H1 (cell line): ENCODE measurements around the gene SRMS. TPM values are rescaled to one million over a fixed set of nuclear protein-coding genes. Genes with fewer than 3 reads are reported as not detected.

Experiments used
- CTCF ChIA-PET: fragments of 300-600 bp; sonication (Branson Sonifier 250); formaldehyde crosslinking; loops from one replicate; lab custom pipeline; 2021; ENCODE audit not compliant: partially characterized antibody; lab: Charles Lee
- POLR2A ChIA-PET: fragments of 300-600 bp; sonication (Branson Sonifier 250); formaldehyde crosslinking; loops from one replicate; lab custom pipeline; 2021; ENCODE audit warnings: inconsistent platforms; ENCODE audit not compliant: partially characterized antibody; lab: Charles Lee
- DNase-seq, 2 experiments: peaks; one replicate each; pipeline versions ENCODE4 v3.0.0 to v3.0.0-alpha.2; 2010 to 2022; ENCODE audit warnings: low spot score in 2 of 2, low read depth in 1 of 2, mixed read lengths in 1 of 2
- FAIRE-seq: peaks from 2 replicates; lab custom pipeline; 2011; peaks lifted over from hg19 to GRCh38; lab: Jason Lieb, UNC
- H2AFZ ChIP-seq: 2 replicates; pipeline ENCODE4 v1.8.1; 2012; ENCODE audit warnings: low read length, inconsistent platforms
- H2AK5ac ChIP-seq: 2 replicates; pipeline ENCODE4 v1.6.1; 2013; ENCODE audit warnings: low read depth, low read length
- H2BK120ac ChIP-seq: replicated peaks from 2 replicates; pipeline ENCODE3; 2013; ENCODE audit warnings: low read depth, low read length, inconsistent platforms
- H2BK12ac ChIP-seq: 2 replicates; pipeline ENCODE4 v1.6.1; 2013; ENCODE audit warnings: low read depth, low read length
- H2BK15ac ChIP-seq: 2 replicates; pipeline ENCODE4 v1.6.1; 2013; ENCODE audit warnings: low read length
- H2BK20ac ChIP-seq: 2 replicates; pipeline ENCODE4 v1.6.1; 2013; ENCODE audit warnings: low read length
- H2BK5ac ChIP-seq: 2 replicates; pipeline ENCODE4 v1.6.1; 2013; ENCODE audit warnings: low read depth, low read length
- H3K14ac ChIP-seq: 2 replicates; pipeline ENCODE4 v1.6.1; 2013; ENCODE audit warnings: inconsistent platforms; ENCODE audit not compliant: insufficient read length
- H3K18ac ChIP-seq: 2 replicates; pipeline ENCODE4 v1.6.1; 2013; ENCODE audit warnings: low read length; ENCODE audit errors: extremely low read depth
- H3K23ac ChIP-seq: 2 replicates; pipeline ENCODE4 v1.6.1; 2013; ENCODE audit warnings: inconsistent platforms; ENCODE audit not compliant: insufficient read length
- H3K23me2 ChIP-seq: 2 replicates; pipeline ENCODE4 v1.6.1; 2013; ENCODE audit warnings: low read depth, low read length
- H3K27ac ChIP-seq: 2 replicates; pipeline ENCODE4 v1.6.1; 2011; ENCODE audit warnings: low read depth, low read length, inconsistent platforms
- H3K27me3 ChIP-seq, 4 experiments: replicated peaks in 1 of 4; 1 replicate in 1 of 4; 2 replicates in 3 of 4; pipeline versions ENCODE4 v1.6.1 to v1.8.1; 2011 to 2013; ENCODE audit warnings: low read length in 3 of 4, mild to moderate bottlenecking in 3 of 4, inconsistent platforms in 2 of 4, mixed read lengths in 2 of 4, moderate library complexity in 1 of 4; ENCODE audit not compliant: control insufficient read depth in 3 of 4, insufficient read depth in 3 of 4; ENCODE audit errors: extremely low read depth in 1 of 4
- H3K36me3 ChIP-seq, 4 experiments: 2 replicates each; pipeline versions ENCODE4 v1.6.1 to v1.8.1; 2011 to 2013; ENCODE audit warnings: mild to moderate bottlenecking in 4 of 4, low read length in 3 of 4, moderate library complexity in 2 of 4, control low read depth in 1 of 4, inconsistent platforms in 1 of 4; ENCODE audit not compliant: insufficient read depth in 4 of 4, control insufficient read depth in 2 of 4
- H3K4ac ChIP-seq: replicated peaks from 2 replicates; pipeline ENCODE3; 2013; ENCODE audit warnings: low read length, low read depth, mixed read lengths, inconsistent platforms; ENCODE audit not compliant: insufficient read length
- H3K4me1 ChIP-seq, 4 experiments: replicated peaks in 1 of 4; 1 replicate in 1 of 4; 2 replicates in 3 of 4; pipeline versions ENCODE4 v1.6.1 to v1.8.1; 2011 to 2013; ENCODE audit warnings: low read length in 3 of 4, inconsistent platforms in 2 of 4, mixed read lengths in 1 of 4; ENCODE audit not compliant: insufficient read depth in 4 of 4, control insufficient read depth in 3 of 4
- H3K4me2 ChIP-seq, 2 experiments: 2 replicates each; pipeline versions ENCODE4 v1.6.1 to v1.8.1; 2011 to 2013; ENCODE audit warnings: low read depth in 2 of 2, low read length in 2 of 2, control low read depth in 1 of 2, inconsistent platforms in 1 of 2, mild to moderate bottlenecking in 1 of 2; ENCODE audit not compliant: insufficient read depth in 1 of 2
- H3K4me3 ChIP-seq, 4 experiments: fragments of 200-600, 300-600 bp in 1 of 4; sonication (generic), shearing (Covaris generic), sonication (Bioruptor Twin) in 1 of 4; 2 replicates each; pipeline versions ENCODE4 v1.5.1 to v1.8.1; 2011 to 2016; ENCODE audit warnings: low read length in 4 of 4, low read depth in 3 of 4, control low read depth in 2 of 4, inconsistent platforms in 2 of 4, mild to moderate bottlenecking in 2 of 4, mixed read lengths in 1 of 4, moderate library complexity in 1 of 4; ENCODE audit not compliant: insufficient read depth in 2 of 4; ENCODE audit errors: extremely low read depth in 1 of 4
- H3K56ac ChIP-seq: replicated peaks from 2 replicates; pipeline ENCODE3; 2013; ENCODE audit warnings: low read depth, mild to moderate bottlenecking, mixed read lengths, low read length, inconsistent platforms; ENCODE audit not compliant: insufficient read length
- H3K79me1 ChIP-seq: 2 replicates; pipeline ENCODE4 v1.6.1; 2013; ENCODE audit warnings: low read depth, low read length, control low read depth
- H3K79me2 ChIP-seq, 2 experiments: 2 replicates each; pipeline versions ENCODE4 v1.6.1 to v1.8.1; 2012 to 2013; ENCODE audit warnings: low read length in 2 of 2, mild to moderate bottlenecking in 2 of 2, inconsistent platforms in 1 of 2; ENCODE audit not compliant: insufficient read depth in 2 of 2, control insufficient read depth in 1 of 2
- H3K9ac ChIP-seq, 4 experiments: replicated peaks in 1 of 4; 1 replicate in 1 of 4; 2 replicates in 3 of 4; pipeline versions ENCODE4 v1.6.1 to v1.8.1; 2011 to 2013; ENCODE audit warnings: low read depth in 3 of 4, low read length in 3 of 4, control low read depth in 2 of 4, mild to moderate bottlenecking in 2 of 4, moderate library complexity in 2 of 4, inconsistent platforms in 1 of 4; ENCODE audit errors: extremely low read depth in 1 of 4
- H3K9me3 ChIP-seq, 2 experiments: 2 replicates each; pipeline versions ENCODE4 v1.6.1 to v1.8.1; 2012 to 2013; ENCODE audit warnings: mild to moderate bottlenecking in 2 of 2, moderate library complexity in 2 of 2, control low read depth in 1 of 2, inconsistent platforms in 1 of 2, low read depth in 1 of 2, low read length in 1 of 2, mixed read lengths in 1 of 2; ENCODE audit not compliant: insufficient read depth in 2 of 2
- H4K20me1 ChIP-seq, 2 experiments: replicated peaks in 1 of 2; 2 replicates each; pipeline versions ENCODE3 to v1.8.1; 2011 to 2013; ENCODE audit warnings: inconsistent platforms in 2 of 2, low read length in 2 of 2, mild to moderate bottlenecking in 1 of 2; ENCODE audit not compliant: insufficient read depth in 2 of 2, control insufficient read depth in 1 of 2
- H4K5ac ChIP-seq: 2 replicates; pipeline ENCODE4 v1.6.1; 2013; ENCODE audit warnings: low read length, low read depth, mixed read lengths, inconsistent platforms; ENCODE audit not compliant: insufficient read length
- H4K8ac ChIP-seq: 2 replicates; pipeline ENCODE4 v1.8.0; 2013; ENCODE audit warnings: mild to moderate bottlenecking, moderate library complexity, low read length, inconsistent platforms; ENCODE audit not compliant: insufficient read depth; ENCODE audit errors: extremely low read depth
- H4K91ac ChIP-seq: replicated peaks from 2 replicates; pipeline ENCODE3; 2013; ENCODE audit warnings: low read length, mixed read lengths, inconsistent platforms; ENCODE audit not compliant: insufficient read length
- CTCF ChIP-seq, 3 experiments: IDR thresholded peaks; 1 replicate in 2 of 3; 2 replicates in 1 of 3; pipeline versions ENCODE4 v1.5.1 to v1.6.1; 2011; ENCODE audit warnings: low read length in 3 of 3, mild to moderate bottlenecking in 3 of 3, inconsistent platforms in 2 of 3, low read depth in 1 of 3, moderate library complexity in 1 of 3; ENCODE audit not compliant: insufficient read depth in 1 of 3; ENCODE audit errors: control extremely low read depth in 1 of 3
- PHF8 ChIP-seq: fragments of 200-600 bp; sonication (generic); conservative IDR thresholded peaks from 2 replicates; pipeline ENCODE4 v1.7.1; 2012; ENCODE audit warnings: low read depth, mild to moderate bottlenecking, inconsistent platforms, low read length, moderate library complexity
- RAD21 ChIP-seq, 2 experiments: IDR thresholded peaks in 1 of 2; conservative IDR thresholded peaks in 1 of 2; 2 replicates each; pipeline ENCODE4 v1.6.1; 2011; ENCODE audit warnings: low read depth in 2 of 2, low read length in 2 of 2, improper control_type of control experiment in 1 of 2, inconsistent platforms in 1 of 2, mild to moderate bottlenecking in 1 of 2, moderate library complexity in 1 of 2
- RXRA ChIP-seq: IDR thresholded peaks from 2 replicates; pipeline ENCODE4 v1.6.1; 2011; ENCODE audit warnings: low read depth, mild to moderate bottlenecking, low read length, moderate library complexity; ENCODE audit not compliant: insufficient read depth
- SIN3A ChIP-seq, 2 experiments: IDR thresholded peaks in 1 of 2; conservative IDR thresholded peaks in 1 of 2; 2 replicates each; pipeline ENCODE4 v1.6.1; 2011 to 2012; ENCODE audit warnings: low read length in 2 of 2, improper control_type of control experiment in 1 of 2, low read depth in 1 of 2, mild to moderate bottlenecking in 1 of 2
- TCF12 ChIP-seq: IDR thresholded peaks from 2 replicates; pipeline ENCODE4 v1.6.1; 2011; ENCODE audit warnings: low read depth, mild to moderate bottlenecking, low read length
- WGBS, 2 experiments: shearing (Covaris generic) in 1 of 2; methylation state at CpG; one replicate each; pipeline versions ENCODE4 v1.1.6 to v1.1.7; 2013 to 2015; ENCODE audit warnings: low lambda C conversion rate in 2 of 2, mixed read lengths in 2 of 2, inconsistent platforms in 1 of 2, low coverage in 1 of 2, missing lambda C conversion rate in 1 of 2; ENCODE audit not compliant: insufficient replicate concordance in 2 of 2, insufficient coverage in 1 of 2, insufficient read length in 1 of 2; ENCODE audit errors: extremely low coverage in 1 of 2, missing lambda C conversion rate in 1 of 2; 5-methylcytosine and 5-hydroxymethylcytosine counted together
- polyA plus RNA-seq, 7 experiments: library from polyadenylated mRNA; depleted of rRNA in 3 of 7; stranded (reverse) in 5 of 7; unstranded in 2 of 7; fragments of >200 nt in 5 of 7; fragments of 200-250 nt in 2 of 7; gene quantifications; 1 replicate in 5 of 7; 2 replicates in 1 of 7; 4 replicates in 1 of 7; pipeline versions ENCODE4 v1.2.1 to v1.2.3, GENCODE V29; 2011 to 2013; ENCODE audit warnings: missing spikeins in 2 of 7, mixed read lengths in 2 of 7
- total RNA-seq: library from RNA; stranded (reverse); fragmentation: NEBNext Ultra II Directional; extraction: Animal tissue kit (Norgen Biotek cat#: 25700); gene quantifications from 2 replicates; pipeline ENCODE4 v1.2.1, GENCODE V29; 2021

The SRMS gene
- total and polyA plus RNA-seq, 2 of the 8 experiments (the other 6 are each of a cell fraction or from before 2014, with no cell fraction given), result 0.39 to 0.76 TPM

GRCh38 chr20:63518351-63518861 is 29.1 kb downstream of the SRMS start:
- H2AFZ ChIP-seq, result no peak overlapping the region
- H3K23ac ChIP-seq, result no peak overlapping the region
- no peak overlapping the region for H3K56ac ChIP-seq
- H3K4me3 ChIP-seq, result no peak overlapping the region
- H2BK5ac ChIP-seq, result no peak overlapping the region; the same call in 1 of the 2 replicates
- peaks cover 0 to 4% of the 10 kb centered on the region in 2 experiments; a peak in 1 of 4 replicates for H3K79me2 ChIP-seq
- no peak overlapping the region for H3K4ac ChIP-seq
- peaks cover 3 to 22% of the 10 kb centered on the region in 2 experiments for H4K20me1 ChIP-seq
- peaks cover 0 to 21% (median 10%) of the 10 kb centered on the region in 4 experiments; a peak in 5 of 7 replicates for H3K4me1 ChIP-seq
- CTCF ChIA-PET, result interaction anchor here (0.7 to 3.0 kb wide), 12 partner anchors 9 to 76 kb away, joined by 3 to 31 read pairs (median 3); partner anchors contain the start of gene PTK6
- peaks cover 7% of the 10 kb centered on the region; the same call in 1 of the 2 replicates for H3K79me1 ChIP-seq
- H3K23me2 ChIP-seq, result peaks cover 17% of the 10 kb centered on the region; the same call in 1 of the 2 replicates
- no peak overlapping the region; the same call in 1 of the 2 replicates for H4K8ac ChIP-seq
- H3K4me2 ChIP-seq, result no peak overlapping the region
- no peak overlapping the region for H3K14ac ChIP-seq
- peak in 1 of 3 experiments; percentile 11; a peak in 1 of 4 replicates for TF ChIP-seq CTCF (IDR thresholded peaks at IDR 0.05; ENCODE audit: control extremely low read depth in 1 of 3, insufficient read depth in 1 of 3, low read depth in 1 of 3, low read length in 3 of 3)
- no peak for TF ChIP-seq SIN3A (conservative IDR thresholded peaks at IDR 0.05 in 1 of 2, IDR thresholded peaks at IDR 0.05 in 1 of 2; ENCODE audit: low read depth in 1 of 2, low read length in 2 of 2)
- TF ChIP-seq PHF8, result no peak
- TF ChIP-seq RXRA, result no peak
- TF ChIP-seq TCF12, result no peak
- peak; percentile 1 to 29; a peak in 2 of 4 replicates for TF ChIP-seq RAD21 (IDR thresholded peaks at IDR 0.05 in 1 of 2, conservative IDR thresholded peaks at IDR 0.05 in 1 of 2; ENCODE audit: low read depth in 2 of 2, low read length in 2 of 2)
- POLR2A ChIA-PET, result interaction anchor here (1.5 to 2.4 kb wide), 2 partner anchors 11 to 123 kb away, joined by 5 to 8 read pairs; no protein-coding TSS in a partner anchor
- peaks cover 0 to 12% (median 0%) of the 10 kb centered on the region in 4 experiments; a peak in 2 of 8 replicates for H3K36me3 ChIP-seq
- DNase-seq (peak in 1 of 2 experiments; percentile 59), FAIRE-seq (no peak)
- 75% methylated on average over 20 of the region's 20 CpGs; no CpG with 5 or more reads in 1 of the 2 experiments for WGBS, 2 experiments
- no peaks in the 10 kb centered on the region for H3K9me3 ChIP-seq
- H3K18ac ChIP-seq, result no peak overlapping the region
- no peak overlapping the region for H2BK20ac ChIP-seq
- H2AK5ac ChIP-seq, result no peak overlapping the region; the same call in 1 of the 2 replicates
- H2BK120ac ChIP-seq, result no peak overlapping the region
- 0 out of 2 replicates have a peak overlapping the region, but pooled peaks have one; percentile 9 for H2BK12ac ChIP-seq
- no peak overlapping the region for H3K27ac ChIP-seq
- no peak overlapping the region for H4K91ac ChIP-seq
- H3K27me3 ChIP-seq, result peaks cover 0 to 6% (median under 1%) of the 10 kb centered on the region in 4 experiments; a peak in 3 of 7 replicates
- no peak overlapping the region for H4K5ac ChIP-seq
- no peak overlapping the region for H3K9ac ChIP-seq
- H2BK15ac ChIP-seq, result no peak overlapping the region
